Glutamatergic neuron (in vitro differentiated cells): ENCODE data around the gene SMIM9. TPM values are rescaled to one million over a fixed set of nuclear protein-coding genes. Genes with fewer than 3 reads are reported as not detected.

Source experiments
- DNase-seq: peaks from one replicate; pipeline ENCODE4 v3.0.0; 2022
- H3K27ac Mint-ChIP-seq: one replicate; pipeline ENCODE4 v1.8.0; 2020; ENCODE audit warnings: mild to moderate bottlenecking, mixed read lengths, inconsistent platforms; ENCODE audit not compliant: unreplicated experiment
- H3K27me3 Mint-ChIP-seq: one replicate; pipeline ENCODE4 v1.8.0; 2020; ENCODE audit warnings: mild to moderate bottlenecking, moderate library complexity, mixed read lengths, inconsistent platforms; ENCODE audit not compliant: unreplicated experiment
- H3K36me3 Mint-ChIP-seq: one replicate; pipeline ENCODE4 v1.8.0; 2020; ENCODE audit warnings: mild to moderate bottlenecking, mixed read lengths, inconsistent platforms; ENCODE audit not compliant: unreplicated experiment
- H3K4me1 Mint-ChIP-seq: one replicate; pipeline ENCODE4 v1.8.0; 2020; ENCODE audit warnings: mild to moderate bottlenecking, low read depth, mixed read lengths, inconsistent platforms; ENCODE audit not compliant: unreplicated experiment
- H3K4me3 Mint-ChIP-seq: one replicate; pipeline ENCODE4 v1.8.0; 2020; ENCODE audit warnings: mild to moderate bottlenecking, mixed read lengths, inconsistent platforms; ENCODE audit not compliant: unreplicated experiment
- H3K9me3 Mint-ChIP-seq: one replicate; pipeline ENCODE4 v1.8.0; 2020; ENCODE audit warnings: mild to moderate bottlenecking, moderate library complexity, mixed read lengths, inconsistent platforms; ENCODE audit not compliant: unreplicated experiment
- CTCF ChIP-seq: fragments of 200-600 bp; sonication (generic); IDR thresholded peaks from one replicate; pipeline ENCODE4 v1.5.0; 2021; ENCODE audit not compliant: partially characterized antibody, unreplicated experiment
- total RNA-seq: library from RNA; stranded (reverse); fragmentation: NEBNext Ultra II Directional; extraction: Animal tissue kit (Norgen Biotek cat#: 25700); gene quantifications from one replicate; pipeline ENCODE4 v1.2.1, GENCODE V29; 2021; ENCODE audit not compliant: unreplicated experiment

The SMIM9 gene
- total RNA-seq, 1 donor from 2014 or later, result not detected

- peaks cover 2% of the 10 kb centered on the region for H3K4me1 Mint-ChIP-seq
- no peak overlapping the region for H3K4me3 Mint-ChIP-seq
- no peaks in the 10 kb centered on the region for H3K9me3 Mint-ChIP-seq
These were observed 27.5 kb downstream of the SMIM9 start for GRCh38 chrX:154806837-154807501.

GRCh38 chrX:154805696-154806091 lies 28.8 kb downstream of the SMIM9 start:
- no peak for TF ChIP-seq CTCF
- no peak for DNase-seq
- Mint-ChIP-seq H3K4me3 (peak overlapping the region; percentile 84), H3K27me3 (peaks cover 2% of the 10 kb centered on the region), H3K27ac (peak overlapping the region; percentile 59), H3K9me3 (no peaks in the 10 kb centered on the region), H3K4me1 (peaks cover 2% of the 10 kb centered on the region), H3K36me3 (no peaks in the 10 kb centered on the region)

More at GRCh38 chrX:154806837-154807501, 27.5 kb downstream of the SMIM9 start:
- DNase-seq, result no peak
- no peaks in the 10 kb centered on the region for H3K36me3 Mint-ChIP-seq
- peaks cover 2% of the 10 kb centered on the region for H3K27me3 Mint-ChIP-seq
- TF ChIP-seq CTCF, result no peak
- no peak overlapping the region for H3K27ac Mint-ChIP-seq

- no peaks in the 10 kb centered on the region for H3K9me3 Mint-ChIP-seq
- H3K36me3 Mint-ChIP-seq, result no peaks in the 10 kb centered on the region
- H3K27ac Mint-ChIP-seq, result peak within 1 kb of the TSS; percentile 59
- no peak for TF ChIP-seq CTCF
- H3K4me3 Mint-ChIP-seq, result peak within 1 kb of the TSS; percentile 86
- H3K4me1 Mint-ChIP-seq, result peaks cover 2% of the 10 kb centered on the region
- DNase-seq, result peak; percentile 79
- peaks cover 2% of the 10 kb centered on the region for H3K27me3 Mint-ChIP-seq
These were observed 29.3 kb downstream of the SMIM9 start, which contains the start of gene MPP1 for GRCh38 chrX:154804957-154805695. Gene MPP1 (minus strand): TSS chrX:154805485. CDS start chrX:154805373, 112 bp downstream.

GRCh38 chrX:154804261-154804956 lies 30.1 kb downstream of the SMIM9 start:
- Mint-ChIP-seq H3K4me1 (peaks cover 2% of the 10 kb centered on the region), H3K36me3 (no peaks in the 10 kb centered on the region), H3K9me3 (no peaks in the 10 kb centered on the region), H3K27me3 (peaks cover 2% of the 10 kb centered on the region), H3K27ac (no peak overlapping the region), H3K4me3 (peak overlapping the region; percentile 86)
- no peak for TF ChIP-seq CTCF
- no peak for DNase-seq
